HG03103 (cell line): Measurements from ENCODE around the gene TMEM185B.
"Not testable (repeated sequence)": the region's sequence is repeated elsewhere in the genome, so short reads cannot be mapped to it uniquely, and the experiment has no call there.

Experiments
- ATAC-seq: cut with Tn5 transposase; IDR thresholded peaks from one replicate; pipeline ENCODE4 v1.9.1; 2021; ENCODE audit warnings: low read depth; ENCODE audit not compliant: unreplicated experiment

Gene TMEM185B

GRCh38 chr2:120209427-120210269 lies 13.6 kb downstream of the TMEM185B start:
- ATAC-seq: no peak

DNA sequence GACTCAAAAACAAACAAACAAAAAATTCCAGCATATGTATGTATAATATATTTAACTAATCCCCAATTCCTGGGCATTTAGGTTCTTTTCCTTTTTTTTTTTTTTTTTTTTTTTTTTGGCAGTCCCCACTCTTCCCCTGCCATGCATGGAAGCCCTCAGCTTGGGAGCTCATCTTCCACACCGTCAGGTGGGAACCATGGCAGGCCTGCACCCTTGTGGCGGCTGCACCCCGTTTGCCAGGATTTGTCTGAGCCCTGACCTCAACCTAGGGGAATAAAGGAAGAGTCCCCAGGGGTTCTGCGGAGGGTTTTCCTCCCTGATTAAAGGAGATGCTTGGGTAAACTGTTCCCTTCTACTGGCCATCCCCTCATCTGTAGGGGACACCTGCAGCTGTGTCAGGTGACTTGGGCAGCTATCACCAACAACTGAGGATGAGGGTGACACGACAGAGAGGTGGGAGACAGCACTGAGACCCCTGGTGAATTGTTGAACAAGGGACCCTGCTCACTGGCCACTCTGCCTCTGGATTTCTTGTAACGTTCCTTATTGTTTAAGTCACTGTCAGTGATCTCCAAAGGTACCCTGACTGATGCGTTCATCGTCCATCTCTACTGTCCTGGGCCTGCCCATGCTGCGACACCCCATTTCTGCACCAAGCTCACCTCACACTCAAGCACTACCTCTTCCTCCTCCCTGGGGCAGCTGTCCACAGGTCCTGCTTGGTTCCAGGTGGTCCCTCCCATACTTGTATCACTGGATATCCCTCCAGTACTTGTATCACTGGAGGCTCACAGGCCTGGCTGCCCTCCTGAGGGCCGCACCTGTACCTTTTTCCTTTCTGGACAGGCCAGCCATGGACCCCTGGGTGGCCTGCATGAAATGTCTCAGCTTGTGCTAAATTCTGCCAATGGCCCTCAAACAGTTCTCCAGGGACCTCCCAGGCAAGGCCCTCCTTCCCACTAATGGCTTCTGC lies 14.5 kb downstream of the TMEM185B start:
- no peak for ATAC-seq

- ATAC-seq: no peak
These were observed 17.1 kb downstream of the TMEM185B start for GRCh38 chr2:120206022-120206581.

DNA sequence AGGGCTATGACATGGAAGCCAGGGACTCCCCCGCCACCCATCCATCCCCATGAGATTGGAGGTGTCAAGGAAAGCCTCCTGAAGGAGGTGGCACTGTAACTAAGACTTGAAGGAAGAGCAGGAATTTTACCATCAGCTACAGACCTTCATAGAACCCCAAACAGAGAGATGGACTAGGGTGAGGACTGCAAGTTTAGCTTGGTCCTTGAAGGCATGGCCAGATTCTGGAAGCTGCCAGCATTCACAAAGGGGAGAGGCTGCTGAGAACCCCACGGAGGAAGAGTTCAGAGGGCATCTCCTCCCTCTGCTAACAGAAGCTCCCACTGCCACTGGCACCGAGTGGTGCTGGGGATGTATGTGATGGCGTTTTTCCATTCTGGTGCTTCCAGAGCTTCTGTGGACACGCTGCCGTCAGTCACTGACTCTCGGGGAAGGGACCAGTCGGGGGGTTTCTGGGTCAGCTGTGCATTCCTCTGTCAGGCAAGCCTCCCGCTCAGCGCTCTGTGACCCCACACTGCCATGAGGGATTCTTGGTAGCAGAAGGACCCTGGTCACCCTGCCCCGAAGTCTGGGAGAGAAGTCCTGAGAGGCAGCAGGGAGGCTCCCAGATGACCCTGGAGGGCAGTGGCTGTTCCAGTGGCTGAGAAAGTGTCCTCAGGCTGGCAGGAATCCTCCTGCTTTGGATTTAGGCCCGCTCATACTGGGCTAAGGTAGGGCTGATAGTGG lies 18.1 kb downstream of the TMEM185B start:
- no peak for ATAC-seq

GRCh38 chr2:120204417-120204816 lies 18.8 kb downstream of the TMEM185B start:
- no peak for ATAC-seq

- no peak for ATAC-seq
These were observed 19.2 kb downstream of the TMEM185B start for GRCh38 chr2:120204022-120204405.

DNA sequence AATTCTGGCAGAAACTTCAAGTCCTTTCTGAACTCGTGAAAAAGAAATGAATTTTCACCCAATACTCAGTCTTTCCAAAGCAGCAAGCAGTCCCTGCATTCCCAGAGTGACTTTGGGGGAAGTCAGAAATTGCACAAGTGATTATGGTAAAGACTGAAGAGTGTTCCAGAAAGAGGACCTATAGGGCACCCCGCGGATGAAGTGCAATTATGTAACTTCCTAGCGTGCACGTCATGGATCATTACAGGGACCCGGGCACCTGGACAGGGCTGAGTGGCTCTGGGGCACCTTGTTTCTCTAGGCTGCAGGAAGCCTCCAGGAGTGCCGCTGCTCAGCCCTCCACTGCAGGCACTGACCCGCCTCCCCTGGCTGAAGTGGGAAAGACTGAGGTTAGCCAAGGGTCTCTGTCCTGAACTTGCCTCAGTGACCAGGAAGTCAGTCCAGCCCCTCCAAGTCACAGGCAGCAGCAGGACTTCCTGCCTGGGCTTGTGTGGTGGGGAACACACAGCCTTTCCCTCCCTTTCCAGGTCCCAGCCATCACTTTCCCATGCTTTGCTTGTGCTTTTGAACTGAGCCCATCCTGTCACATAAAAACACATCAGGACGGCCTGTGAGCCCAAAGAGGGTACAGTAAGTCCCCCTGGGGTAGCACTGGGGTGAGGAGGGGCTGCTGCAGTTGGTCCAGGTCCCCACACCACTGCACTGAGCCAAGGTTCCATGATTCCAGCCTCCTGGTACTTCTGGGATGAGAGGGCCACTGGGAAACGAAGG lies 19.8 kb downstream of the TMEM185B start:
- ATAC-seq: no peak

- not testable (repeated sequence) for ATAC-seq
These were observed 23.3 kb downstream of the TMEM185B start for GRCh38 chr2:120199817-120200459.

- no peak for ATAC-seq
These were observed 27.6 kb downstream of the TMEM185B start for GRCh38 chr2:120195553-120195952.

DNA sequence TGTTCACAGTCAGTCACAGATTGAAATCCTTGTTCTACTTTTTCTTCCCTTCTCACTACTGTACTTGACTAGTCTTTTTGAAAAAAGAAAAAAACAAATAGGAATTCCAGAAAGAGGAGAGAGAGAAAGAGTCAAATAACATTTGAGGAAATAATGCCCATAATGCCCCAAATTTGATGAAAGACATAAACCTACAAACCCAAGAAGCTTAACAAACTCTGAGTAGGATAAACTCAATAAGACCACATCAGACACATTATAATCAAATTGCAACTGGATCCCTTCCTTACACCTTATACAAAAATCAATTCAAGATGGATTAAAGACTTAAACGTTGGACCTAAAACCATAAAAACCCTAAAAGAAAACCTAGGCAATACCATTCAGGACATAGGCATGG lies 30.9 kb downstream of the TMEM185B start:
- no peak for ATAC-seq

DNA sequence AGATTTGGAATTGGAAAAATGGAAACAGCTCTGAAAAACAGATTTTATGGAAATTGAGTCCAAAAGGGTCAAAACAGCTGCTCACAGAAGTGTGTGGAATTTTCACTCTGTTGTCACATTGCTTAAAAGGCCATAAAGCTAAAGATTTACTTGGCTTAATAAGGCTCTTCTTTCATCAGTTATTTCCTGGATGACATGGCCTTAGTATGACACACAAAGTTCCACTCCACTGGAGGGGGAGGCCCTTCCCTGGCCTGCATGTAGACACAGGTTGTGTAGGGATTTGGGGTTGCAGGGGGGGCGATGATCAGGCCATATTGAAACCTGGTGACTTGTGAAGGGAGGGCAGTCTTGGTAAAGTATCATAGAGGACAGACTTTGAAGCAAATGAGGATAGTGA lies 34.0 kb downstream of the TMEM185B start:
- ATAC-seq: no peak

DNA sequence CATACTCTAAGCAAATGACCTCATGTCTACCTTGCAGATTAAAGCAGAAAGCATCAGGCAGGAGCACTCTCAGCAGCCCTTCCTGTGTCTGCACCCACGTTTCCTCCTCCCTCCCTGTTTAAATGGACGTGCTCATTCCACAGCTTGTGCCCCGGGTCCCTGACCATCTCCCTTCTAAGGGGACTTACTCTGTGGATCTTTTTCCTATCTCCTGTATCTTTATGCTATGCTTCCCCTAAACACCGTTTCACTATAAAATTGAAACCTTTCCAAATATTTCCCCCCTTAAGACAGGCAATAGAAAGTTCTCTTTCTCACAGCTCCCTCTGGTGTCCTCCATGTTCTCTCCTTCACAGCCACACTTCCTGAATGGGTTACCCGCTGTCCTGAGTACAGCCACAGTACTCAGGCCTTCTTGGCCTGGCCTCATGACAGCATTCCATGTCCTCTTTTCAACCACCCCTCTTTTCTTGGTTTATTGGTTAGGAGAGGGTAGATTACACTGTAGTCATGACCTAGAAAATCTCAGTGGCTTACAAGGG lies 41.1 kb downstream of the TMEM185B start:
- ATAC-seq: no peak

DNA sequence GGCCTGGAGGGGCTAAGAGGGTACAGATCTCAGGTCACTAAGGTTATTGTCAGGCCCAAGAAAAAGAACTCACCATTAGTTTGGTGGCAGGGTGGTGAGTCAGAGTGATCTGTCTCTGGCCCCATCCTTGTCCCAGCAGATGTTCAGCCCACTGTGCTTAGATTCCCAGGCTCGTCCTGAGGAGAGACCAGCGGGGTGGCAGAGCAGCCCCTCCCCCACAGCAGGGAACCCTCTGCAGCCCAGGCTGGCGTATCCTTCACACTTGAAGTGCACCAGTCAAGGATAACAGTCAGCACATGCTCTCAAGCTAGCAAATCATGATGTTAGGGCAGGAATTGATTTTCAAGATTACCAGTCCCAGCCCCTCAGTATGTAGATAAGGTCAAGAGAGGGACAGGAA lies 43.1 kb downstream of the TMEM185B start:
- ATAC-seq: no peak

DNA sequence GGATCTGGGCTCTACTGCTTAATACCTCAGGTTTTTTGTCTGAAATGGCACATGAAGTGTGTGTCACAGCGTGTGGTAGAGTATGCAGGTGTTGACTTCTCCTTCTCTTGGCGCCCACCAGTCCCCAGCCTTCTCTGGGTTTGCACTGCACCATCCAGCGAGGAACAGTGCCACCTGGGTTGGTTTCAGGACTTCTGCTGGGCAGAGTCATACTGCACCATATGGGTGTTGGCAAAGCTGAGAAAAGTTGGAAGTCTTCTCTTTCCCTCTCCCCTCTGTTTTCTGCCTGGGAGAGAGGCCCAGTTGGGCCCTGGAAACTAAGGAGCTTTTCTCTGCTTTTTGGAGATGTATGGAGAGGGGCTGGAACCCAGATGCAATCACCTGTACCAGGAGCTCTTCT lies 43.8 kb downstream of the TMEM185B start:
- ATAC-seq: no peak

DNA sequence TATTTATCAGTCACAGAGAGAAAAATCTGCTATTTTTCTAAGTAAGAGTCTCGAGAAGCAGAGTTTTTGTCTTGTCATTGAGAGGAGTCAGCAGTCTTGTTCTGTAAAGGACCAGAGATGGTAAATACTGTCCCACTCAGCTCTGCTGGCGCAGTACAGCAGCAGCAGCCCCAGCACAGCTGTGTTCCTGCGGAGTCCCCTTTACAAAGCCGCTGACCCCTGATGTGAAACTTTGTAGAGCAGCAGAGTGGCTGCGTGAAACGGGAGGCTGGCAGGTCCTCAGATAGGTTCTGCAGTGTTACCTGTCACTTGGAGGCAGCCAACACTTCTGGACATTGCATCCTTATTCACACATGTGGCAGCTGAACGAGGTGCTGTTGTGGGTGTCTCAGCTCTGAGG lies 45.2 kb downstream of the TMEM185B start:
- no peak for ATAC-seq

DNA sequence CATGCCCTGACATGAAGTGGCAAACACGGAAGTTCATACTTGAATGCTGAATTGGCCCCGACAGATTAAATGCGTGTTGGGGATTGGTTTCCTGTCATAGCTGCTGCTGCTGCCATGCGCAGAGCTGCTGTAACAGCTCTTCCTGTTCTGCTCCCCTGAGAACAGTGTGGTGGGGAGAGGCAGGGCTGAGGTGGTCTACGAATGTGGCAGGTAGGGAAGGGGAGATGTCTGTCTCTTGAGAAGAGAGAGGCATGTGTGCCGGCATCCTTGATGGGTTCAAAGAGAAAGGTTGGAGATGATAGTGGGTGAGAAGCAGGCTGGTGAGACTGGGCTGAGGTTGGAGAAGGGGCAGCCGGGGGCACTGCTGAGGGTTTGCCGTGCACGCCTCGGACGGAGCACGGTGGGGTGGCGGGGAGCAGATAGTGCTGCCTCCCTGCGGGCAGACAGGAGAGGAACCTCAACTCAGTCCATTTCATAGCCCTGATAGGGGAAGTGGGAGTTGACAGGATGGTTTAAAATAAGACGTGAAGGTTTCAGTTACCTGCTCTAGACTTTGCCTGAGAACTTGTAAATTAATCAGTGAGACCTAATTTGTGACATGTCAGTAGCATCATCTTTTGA lies 46.1 kb downstream of the TMEM185B start:
- peak; percentile 88 for ATAC-seq

DNA sequence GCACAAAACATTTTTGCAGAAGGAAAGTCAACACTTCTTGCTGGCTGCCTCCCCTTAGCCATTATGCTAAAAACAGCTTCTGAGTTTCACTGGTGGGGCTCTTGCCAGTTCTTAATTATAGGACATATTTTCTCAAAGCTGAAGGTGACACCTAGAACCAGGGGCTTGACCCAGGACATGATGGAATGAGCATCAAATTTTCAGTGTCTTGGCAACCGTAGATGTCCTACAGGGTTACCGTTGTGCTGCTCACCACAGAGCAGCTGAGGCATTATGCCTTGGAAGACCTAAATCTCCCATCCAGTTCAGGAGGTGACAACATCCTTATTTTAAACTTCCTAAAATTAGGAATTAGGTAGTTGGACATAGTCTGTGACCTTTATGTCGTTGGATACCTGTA lies 46.7 kb downstream of the TMEM185B start:
- no peak for ATAC-seq

GRCh38 chr2:120174963-120175581 lies 48.1 kb downstream of the TMEM185B start:
- ATAC-seq: no peak
